Chondrocyte (in vitro differentiated cells): ENCODE results near the gene YIF1A. TPM values are rescaled to one million over a fixed set of nuclear protein-coding genes. Genes with fewer than 3 reads are reported as not detected.

Experiments used
- DNase-seq: peaks from one replicate; pipeline ENCODE4 v3.0.0; 2021; ENCODE audit warnings: mixed read lengths, low spot score
- H3K27ac Mint-ChIP-seq: one replicate; pipeline ENCODE4 v1.8.0; 2021; ENCODE audit warnings: mild to moderate bottlenecking, moderate library complexity, mixed read lengths; ENCODE audit not compliant: unreplicated experiment
- H3K27me3 Mint-ChIP-seq: 2 replicates; pipeline ENCODE4 v1.8.0; 2021; ENCODE audit warnings: low read depth, mixed read lengths
- H3K36me3 Mint-ChIP-seq: 2 replicates; pipeline ENCODE4 v1.8.0; 2021; ENCODE audit warnings: low read depth, mixed read lengths
- H3K4me1 Mint-ChIP-seq: 2 replicates; pipeline ENCODE4 v1.8.0; 2021; ENCODE audit warnings: low read depth, mild to moderate bottlenecking, mixed read lengths
- H3K4me3 Mint-ChIP-seq: one replicate; pipeline ENCODE4 v1.8.0; 2021; ENCODE audit warnings: mild to moderate bottlenecking, moderate library complexity, mixed read lengths; ENCODE audit not compliant: unreplicated experiment
- H3K9me3 Mint-ChIP-seq: 2 replicates; pipeline ENCODE4 v1.8.0; 2021; ENCODE audit warnings: low read depth, mixed read lengths
- CTCF ChIP-seq: fragments of 200-600 bp; sonication (generic); IDR thresholded peaks from 2 replicates; pipeline ENCODE4 v1.5.0; 2021; ENCODE audit warnings: antibody characterized with exemption, mild to moderate bottlenecking, moderate library complexity
- total RNA-seq: library from RNA; stranded (reverse); gene quantifications from 3 replicates; pipeline ENCODE4 v1.2.1, GENCODE V29; 2021

Gene YIF1A
- total RNA-seq, 1 donor from 2014 or later: 193 TPM

GRCh38 chr11:66264383-66264782, 24.6 kb downstream of the YIF1A start:
- no peaks in the 10 kb centered on the region for H3K9me3 Mint-ChIP-seq
- peaks cover 20% of the 10 kb centered on the region for H3K4me1 Mint-ChIP-seq
- DNase-seq: no peak
- H3K4me3 Mint-ChIP-seq: no peak overlapping the region
- no peak for TF ChIP-seq CTCF
- H3K27me3 Mint-ChIP-seq: no peaks in the 10 kb centered on the region
- peaks cover 21% of the 10 kb centered on the region for H3K36me3 Mint-ChIP-seq
- H3K27ac Mint-ChIP-seq: no peak overlapping the region

- TF ChIP-seq CTCF: no peak
- Mint-ChIP-seq H3K27ac (no peak overlapping the region), H3K4me3 (no peak overlapping the region), H3K27me3 (no peaks in the 10 kb centered on the region), H3K36me3 (peaks cover 21% of the 10 kb centered on the region), H3K4me1 (peaks cover 23% of the 10 kb centered on the region), H3K9me3 (no peaks in the 10 kb centered on the region)
- no peak for DNase-seq
Measured at GRCh38 chr11:66263785-66264184, 25.2 kb downstream of the YIF1A start.

GRCh38 chr11:66263231-66263630, 25.7 kb downstream of the YIF1A start:
- no peak for TF ChIP-seq CTCF
- no peak overlapping the region for H3K27ac Mint-ChIP-seq
- H3K4me3 Mint-ChIP-seq: no peak overlapping the region
- no peaks in the 10 kb centered on the region for H3K9me3 Mint-ChIP-seq
- peaks cover 21% of the 10 kb centered on the region for H3K36me3 Mint-ChIP-seq
- no peak for DNase-seq
- no peaks in the 10 kb centered on the region for H3K27me3 Mint-ChIP-seq
- H3K4me1 Mint-ChIP-seq: peaks cover 26% of the 10 kb centered on the region

- TF ChIP-seq CTCF: no peak
- Mint-ChIP-seq H3K4me1 (peaks cover 24% of the 10 kb centered on the region), H3K9me3 (no peaks in the 10 kb centered on the region), H3K27me3 (no peaks in the 10 kb centered on the region), H3K27ac (no peak overlapping the region), H3K4me3 (no peak overlapping the region), H3K36me3 (peaks cover 21% of the 10 kb centered on the region)
- no peak for DNase-seq
Measured at GRCh38 chr11:66262696-66263095, 26.2 kb downstream of the YIF1A start.

GRCh38 chr11:66262191-66262590, 26.8 kb downstream of the YIF1A start:
- no peak for DNase-seq
- Mint-ChIP-seq H3K27ac (no peak overlapping the region), H3K4me1 (peaks cover 22% of the 10 kb centered on the region), H3K36me3 (peaks cover 21% of the 10 kb centered on the region), H3K27me3 (no peaks in the 10 kb centered on the region), H3K9me3 (no peaks in the 10 kb centered on the region), H3K4me3 (no peak overlapping the region)
- TF ChIP-seq CTCF: no peak
